ENCODE results near the gene COBL.

COBL gene

GRCh38 chr7:51188987-51189386 is 127.6 kb downstream of the COBL start:
- TF ChIP-seq CTCF (IDR thresholded peaks at IDR 0.05; ENCODE audit: low read depth, low read length), result no peak
- no peak overlapping the region for H3K4me3 ChIP-seq (ENCODE audit: low read depth, low read length)

GRCh38 chr7:51187941-51188340 is 128.7 kb downstream of the COBL start:
- no peak overlapping the region for H3K4me3 ChIP-seq (ENCODE audit: low read depth, low read length)
- TF ChIP-seq CTCF (IDR thresholded peaks at IDR 0.05; ENCODE audit: low read depth, low read length), result no peak

- no peak overlapping the region for H3K4me3 ChIP-seq (ENCODE audit: low read depth, low read length)
- TF ChIP-seq CTCF (IDR thresholded peaks at IDR 0.05; ENCODE audit: low read depth, low read length), result no peak
Observed at GRCh38 chr7:51186531-51186930, 130.1 kb downstream of the COBL start.

DNA sequence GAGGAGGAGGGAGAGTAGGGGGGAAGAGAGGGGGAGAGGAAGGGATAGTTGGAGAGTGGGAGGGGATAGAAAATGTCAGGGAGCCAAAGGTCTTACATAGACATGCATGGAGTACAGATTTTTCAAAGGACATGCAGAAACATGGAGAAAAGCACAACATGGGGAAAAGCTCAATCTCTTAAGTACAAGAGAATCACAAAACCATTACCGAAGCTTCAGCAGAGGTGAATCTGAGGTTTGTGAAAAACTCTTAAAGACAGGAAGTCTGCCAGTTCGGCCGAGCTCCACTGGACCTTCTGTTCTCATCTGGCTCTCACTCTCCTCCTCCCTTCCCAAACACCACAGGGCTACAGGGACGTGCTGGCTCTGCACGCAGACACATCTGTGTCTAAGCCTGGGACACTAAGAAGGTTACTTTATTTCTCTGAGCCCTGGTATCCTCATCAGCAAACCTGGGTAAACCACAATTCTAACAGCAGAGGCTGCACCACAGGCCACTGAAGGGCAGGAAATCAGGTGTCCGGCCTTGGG is 133.9 kb downstream of the COBL start:
- no peak overlapping the region for H3K4me3 ChIP-seq (ENCODE audit: low read depth, low read length)
- no peak for TF ChIP-seq CTCF (IDR thresholded peaks at IDR 0.05; ENCODE audit: low read depth, low read length)

GRCh38 chr7:51180092-51180491 is 136.5 kb downstream of the COBL start:
- no peak for TF ChIP-seq CTCF (IDR thresholded peaks at IDR 0.05; ENCODE audit: low read depth, low read length)
- H3K4me3 ChIP-seq (ENCODE audit: low read depth, low read length), result no peak overlapping the region

- no peak overlapping the region for H3K4me3 ChIP-seq (ENCODE audit: low read depth, low read length)
- no peak for TF ChIP-seq CTCF (IDR thresholded peaks at IDR 0.05; ENCODE audit: low read depth, low read length)
Observed at GRCh38 chr7:51175992-51176388, 140.6 kb downstream of the COBL start.

GRCh38 chr7:51175316-51175991 is 141.2 kb downstream of the COBL start:
- no peak overlapping the region for H3K4me3 ChIP-seq (ENCODE audit: low read depth, low read length)
- no peak for TF ChIP-seq CTCF (IDR thresholded peaks at IDR 0.05; ENCODE audit: low read depth, low read length)
